LNCAP (cell line): ENCODE data around the gene TMEM176B.

ENCODE experiments used
- TF ChIP-seq, protein P1 (sequence below): fragments of 450-650 bp; IDR thresholded peaks from 2 replicates; pipeline ENCODE4 v1.5.1; 2017; ENCODE audit warnings: mild to moderate bottlenecking

The TMEM176B gene

DNA sequence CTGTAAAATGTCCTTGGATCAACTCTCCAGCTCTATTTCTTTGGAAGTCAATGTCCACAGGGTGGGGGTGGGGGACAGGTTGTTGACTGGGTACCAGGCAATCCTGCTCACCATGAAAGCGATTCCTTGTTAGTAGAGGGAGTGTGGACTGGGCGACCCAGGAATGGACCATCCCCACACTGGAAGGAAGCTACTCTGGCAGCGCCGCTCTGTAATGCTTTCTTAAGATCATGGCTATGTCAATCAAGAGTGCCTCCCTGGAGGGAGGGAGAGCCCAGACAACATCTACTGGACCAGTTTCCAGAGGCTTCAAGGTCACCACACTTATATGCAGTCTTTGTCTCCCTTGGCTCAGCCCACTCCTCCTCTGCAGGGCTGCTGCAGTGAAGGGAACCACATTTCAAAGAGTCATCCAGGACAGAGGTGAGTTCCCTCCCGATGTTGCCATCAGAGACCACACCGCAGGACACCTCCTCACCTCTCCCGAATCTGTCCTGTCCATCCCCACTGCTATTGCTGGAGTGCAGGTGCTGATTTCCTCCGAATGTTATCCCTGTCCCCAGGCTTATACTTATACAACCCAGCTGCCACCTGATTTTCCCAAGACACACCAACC, 56.0 kb downstream of the TMEM176B start:
- TF ChIP-seq, protein P1, sequence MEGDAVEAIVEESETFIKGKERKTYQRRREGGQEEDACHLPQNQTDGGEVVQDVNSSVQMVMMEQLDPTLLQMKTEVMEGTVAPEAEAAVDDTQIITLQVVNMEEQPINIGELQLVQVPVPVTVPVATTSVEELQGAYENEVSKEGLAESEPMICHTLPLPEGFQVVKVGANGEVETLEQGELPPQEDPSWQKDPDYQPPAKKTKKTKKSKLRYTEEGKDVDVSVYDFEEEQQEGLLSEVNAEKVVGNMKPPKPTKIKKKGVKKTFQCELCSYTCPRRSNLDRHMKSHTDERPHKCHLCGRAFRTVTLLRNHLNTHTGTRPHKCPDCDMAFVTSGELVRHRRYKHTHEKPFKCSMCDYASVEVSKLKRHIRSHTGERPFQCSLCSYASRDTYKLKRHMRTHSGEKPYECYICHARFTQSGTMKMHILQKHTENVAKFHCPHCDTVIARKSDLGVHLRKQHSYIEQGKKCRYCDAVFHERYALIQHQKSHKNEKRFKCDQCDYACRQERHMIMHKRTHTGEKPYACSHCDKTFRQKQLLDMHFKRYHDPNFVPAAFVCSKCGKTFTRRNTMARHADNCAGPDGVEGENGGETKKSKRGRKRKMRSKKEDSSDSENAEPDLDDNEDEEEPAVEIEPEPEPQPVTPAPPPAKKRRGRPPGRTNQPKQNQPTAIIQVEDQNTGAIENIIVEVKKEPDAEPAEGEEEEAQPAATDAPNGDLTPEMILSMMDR = no peak

DNA sequence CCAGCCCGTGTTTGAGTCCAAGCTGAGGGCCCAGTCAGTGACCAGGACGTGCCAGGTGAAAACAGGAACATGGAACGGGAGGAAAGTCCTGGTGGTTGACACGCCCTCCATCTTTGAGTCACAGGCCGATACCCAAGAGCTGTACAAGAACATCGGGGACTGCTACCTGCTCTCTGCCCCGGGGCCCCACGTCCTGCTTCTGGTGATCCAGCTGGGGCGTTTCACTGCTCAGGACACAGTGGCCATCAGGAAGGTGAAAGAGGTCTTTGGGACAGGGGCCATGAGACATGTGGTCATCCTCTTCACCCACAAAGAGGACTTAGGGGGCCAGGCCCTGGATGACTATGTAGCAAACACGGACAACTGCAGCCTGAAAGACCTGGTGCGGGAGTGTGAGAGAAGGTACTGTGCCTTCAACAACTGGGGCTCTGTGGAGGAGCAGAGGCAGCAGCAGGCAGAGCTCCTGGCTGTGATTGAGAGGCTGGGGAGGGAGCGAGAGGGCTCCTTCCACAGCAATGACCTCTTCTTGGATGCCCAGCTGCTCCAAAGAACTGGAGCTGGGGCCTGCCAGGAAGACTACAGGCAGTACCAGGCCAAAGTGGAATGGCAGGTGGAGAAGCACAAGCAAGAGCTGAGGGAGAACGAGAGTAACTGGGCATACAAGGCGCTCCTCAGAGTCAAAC, 57.7 kb downstream of the TMEM176B start:
- TF ChIP-seq, protein P1 = no peak
